CD4-positive, alpha-beta T cell (primary cell): ENCODE results near the gene C2CD4C. TPM values are rescaled to one million over a fixed set of nuclear protein-coding genes. Genes with fewer than 3 reads are reported as not detected.

Experiments used
- ATAC-seq: fragments of 200-7000 bp; cut with Tn5 transposase; one replicate; pipeline ENCODE4 v1.10.0; 2022; ENCODE audit warnings: mild to moderate bottlenecking; ENCODE audit not compliant: poor library complexity
- CTCF ChIA-PET: fragments of 350-600 bp; sonication (Branson Sonifier 250); formaldehyde crosslinking; loops from one replicate; lab custom pipeline; 2021; ENCODE audit warnings: antibody characterized with exemption, inconsistent platforms; lab: Charles Lee
- POLR2A ChIA-PET: fragments of 350-600 bp; sonication (Branson Sonifier 250); formaldehyde crosslinking; loops from one replicate; lab custom pipeline; 2021; ENCODE audit warnings: antibody characterized with exemption, inconsistent platforms; lab: Charles Lee
- DNase-seq, 14 experiments: peaks; one replicate each; pipeline ENCODE4 v3.0.0-alpha.2; 2013 to 2020; ENCODE audit warnings: mixed read lengths in 2 of 14
- H3K27ac ChIP-seq, 2 donors: one replicate each; pipeline versions ENCODE4 v1.5.1 to v1.7.0; 2013; ENCODE audit warnings: low read length in 2 of 2, low read depth in 1 of 2, mild to moderate bottlenecking in 1 of 2
- H3K27me3 ChIP-seq, 2 experiments: 1 replicate in 1 of 2; 2 replicates in 1 of 2; pipeline versions ENCODE4 v1.6.1 to v1.7.0; 2013; ENCODE audit warnings: low read length in 2 of 2, control low read depth in 1 of 2, mild to moderate bottlenecking in 1 of 2, moderate library complexity in 1 of 2; ENCODE audit not compliant: insufficient read depth in 2 of 2, control insufficient read depth in 1 of 2
- H3K36me3 ChIP-seq: one replicate; pipeline ENCODE4 v1.6.1; 2013; ENCODE audit warnings: low read length, control low read depth; ENCODE audit not compliant: insufficient read depth
- H3K4me1 ChIP-seq: one replicate; pipeline ENCODE4 v1.6.1; 2013; ENCODE audit warnings: low read length, control low read depth; ENCODE audit not compliant: insufficient read depth
- H3K4me3 ChIP-seq: one replicate; pipeline ENCODE4 v1.5.1; 2013; ENCODE audit warnings: mild to moderate bottlenecking, low read length, moderate library complexity
- H3K9me3 ChIP-seq, 2 experiments: 1 replicate in 1 of 2; 2 replicates in 1 of 2; pipeline versions ENCODE4 v1.6.1 to v1.7.0; 2013; ENCODE audit warnings: low read length in 2 of 2, mild to moderate bottlenecking in 2 of 2, control low read depth in 1 of 2, moderate library complexity in 1 of 2; ENCODE audit not compliant: control insufficient read depth in 1 of 2, insufficient read depth in 1 of 2
- H3K27ac Mint-ChIP-seq: one replicate; pipeline ENCODE4 v1.8.0; 2020; ENCODE audit warnings: mixed read lengths
- H3K27me3 Mint-ChIP-seq: one replicate; pipeline ENCODE4 v1.8.0; 2021; ENCODE audit warnings: mixed read lengths
- H3K36me3 Mint-ChIP-seq: one replicate; pipeline ENCODE4 v1.8.0; 2021; ENCODE audit warnings: low read depth, mixed read lengths
- H3K4me1 Mint-ChIP-seq: one replicate; pipeline ENCODE4 v1.8.0; 2021; ENCODE audit warnings: low read depth, mixed read lengths
- H3K4me3 Mint-ChIP-seq: one replicate; pipeline ENCODE4 v1.8.0; 2020; ENCODE audit warnings: mild to moderate bottlenecking, mixed read lengths
- H3K9me3 Mint-ChIP-seq: one replicate; pipeline ENCODE4 v1.8.0; 2020; ENCODE audit warnings: mixed read lengths
- CTCF ChIP-seq: fragments of 200-600 bp; IDR thresholded peaks from one replicate; pipeline ENCODE4 v1.8.0; 2022; ENCODE audit warnings: antibody characterized with exemption, mild to moderate bottlenecking
- intact Hi-C, 2 experiments: fragments of 100-400 bp; cut with DNase I in 1 of 2; cut with micrococcal nuclease in 1 of 2; formaldehyde crosslinking; loops; one replicate each; pipeline versions ENCODE4 v1.15.1 to v1.9.0; 2023 to 2025; cut with DNase I, micrococcal nuclease
- total RNA-seq, 174 experiments: library from RNA in 2 of 174; stranded (reverse) in 2 of 174; gene quantifications; one replicate each; pipeline ENCODE4 v1.2.3 and lab custom pipeline; 2021 to 2026

The C2CD4C gene
- total RNA-seq, 2 experiments from 2014 or later = not detected

GRCh38 chr19:369256-369655, 39.7 kb downstream of the C2CD4C start:
- Histone ChIP-seq H3K4me3 (no peak overlapping the region), H3K27me3 (peaks cover 5 to 18% of the 10 kb centered on the region in 2 experiments), H3K9me3 (peaks cover 0 to 6% of the 10 kb centered on the region in 2 experiments), H3K36me3 (no peaks in the 10 kb centered on the region), H3K4me1 (no peaks in the 10 kb centered on the region), H3K27ac (no peak overlapping the region)
- H3K4me3 Mint-ChIP-seq = no peak overlapping the region
- CTCF ChIA-PET = no interaction called here
- no peak for TF ChIP-seq CTCF
- H3K9me3 Mint-ChIP-seq = no peaks in the 10 kb centered on the region
- no peaks in the 10 kb centered on the region for H3K4me1 Mint-ChIP-seq
- ATAC-seq (no peak), DNase-seq (no peak)
- peaks cover 64% of the 10 kb centered on the region for H3K27me3 Mint-ChIP-seq
- POLR2A ChIA-PET = no interaction called here
- H3K27ac Mint-ChIP-seq = no peak overlapping the region
- H3K36me3 Mint-ChIP-seq = no peaks in the 10 kb centered on the region
- intact Hi-C loops = no loop called here

GRCh38 chr19:368630-369024, 40.3 kb downstream of the C2CD4C start:
- DNase-seq = no peak
- no peak for ATAC-seq
- H3K36me3 Mint-ChIP-seq = no peaks in the 10 kb centered on the region
- no peak overlapping the region for H3K27ac ChIP-seq
- TF ChIP-seq CTCF = no peak
- peaks cover 5 to 15% of the 10 kb centered on the region in 2 experiments for H3K27me3 ChIP-seq
- H3K9me3 Mint-ChIP-seq = no peaks in the 10 kb centered on the region
- H3K9me3 ChIP-seq = peaks cover 0 to 6% of the 10 kb centered on the region in 2 experiments
- intact Hi-C loops = no loop called here
- ChIA-PET CTCF (no interaction called here), POLR2A (no interaction called here)
- no peaks in the 10 kb centered on the region for H3K4me1 Mint-ChIP-seq
- peaks cover 63% of the 10 kb centered on the region for H3K27me3 Mint-ChIP-seq
- no peak overlapping the region for H3K4me3 Mint-ChIP-seq
- H3K4me1 ChIP-seq = no peaks in the 10 kb centered on the region
- no peak overlapping the region for H3K4me3 ChIP-seq
- no peaks in the 10 kb centered on the region for H3K36me3 ChIP-seq
- no peak overlapping the region for H3K27ac Mint-ChIP-seq

GRCh38 chr19:367963-368629, 40.9 kb downstream of the C2CD4C start:
- ChIA-PET CTCF (no interaction called here), POLR2A (no interaction called here)
- ATAC-seq (no peak), DNase-seq (no peak)
- H3K36me3 Mint-ChIP-seq = no peaks in the 10 kb centered on the region
- Histone ChIP-seq H3K9me3 (peaks cover 0 to 6% of the 10 kb centered on the region in 2 experiments), H3K27ac (no peak overlapping the region), H3K27me3 (peaks cover 5 to 15% of the 10 kb centered on the region in 2 experiments), H3K4me1 (no peaks in the 10 kb centered on the region), H3K36me3 (no peaks in the 10 kb centered on the region), H3K4me3 (no peak overlapping the region)
- intact Hi-C loops = no loop called here
- no peak overlapping the region for H3K27ac Mint-ChIP-seq
- TF ChIP-seq CTCF = no peak
- peaks cover 57% of the 10 kb centered on the region for H3K27me3 Mint-ChIP-seq
- no peak overlapping the region for H3K4me3 Mint-ChIP-seq
- H3K9me3 Mint-ChIP-seq = no peaks in the 10 kb centered on the region
- H3K4me1 Mint-ChIP-seq = no peaks in the 10 kb centered on the region
